GM18505 (cell line): ENCODE measurements around the gene TRAF1.
A peak's percentile ranks its signal among the peaks of the same experiment; 100 is the strongest.

Experiments used
- ATAC-seq: cut with Tn5 transposase; IDR thresholded peaks from one replicate; pipeline ENCODE4 v1.9.1; 2021; ENCODE audit not compliant: unreplicated experiment
- POLR2A ChIP-seq: IDR thresholded peaks from 4 replicates; pipeline ENCODE4 v1.6.1; 2011; ENCODE audit warnings: borderline replicate concordance; ENCODE audit not compliant: insufficient read depth, insufficient read length; ENCODE audit errors: extremely low read depth

The TRAF1 gene

GRCh38 chr9:120949290-120949689 lies 22.7 kb upstream of the TRAF1 start:
- TF ChIP-seq POLR2A, result no peak
- no peak for ATAC-seq

- TF ChIP-seq POLR2A, result no peak
- ATAC-seq, result no peak
These were observed 22.2 kb upstream of the TRAF1 start for GRCh38 chr9:120948824-120949223.

DNA sequence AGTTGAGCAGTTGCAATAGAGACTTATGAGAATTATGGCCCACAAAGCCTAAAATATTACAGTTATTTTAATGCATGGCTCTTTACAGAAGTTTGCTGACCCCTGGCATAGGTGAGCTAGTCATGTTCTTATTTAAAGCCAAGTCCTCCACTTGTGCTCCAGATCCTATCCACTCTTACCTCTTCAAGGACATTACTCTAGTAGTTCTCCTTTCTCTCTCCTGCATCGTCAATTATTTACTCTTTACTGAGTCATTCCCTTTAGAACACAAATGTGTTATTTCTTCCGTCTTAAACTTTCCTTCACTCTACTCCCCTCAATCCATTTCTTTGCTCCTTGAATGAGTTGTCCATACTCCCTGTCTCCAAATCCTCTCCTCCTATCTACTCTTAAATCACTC lies 20.6 kb upstream of the TRAF1 start:
- no peak for TF ChIP-seq POLR2A
- ATAC-seq, result no peak

DNA sequence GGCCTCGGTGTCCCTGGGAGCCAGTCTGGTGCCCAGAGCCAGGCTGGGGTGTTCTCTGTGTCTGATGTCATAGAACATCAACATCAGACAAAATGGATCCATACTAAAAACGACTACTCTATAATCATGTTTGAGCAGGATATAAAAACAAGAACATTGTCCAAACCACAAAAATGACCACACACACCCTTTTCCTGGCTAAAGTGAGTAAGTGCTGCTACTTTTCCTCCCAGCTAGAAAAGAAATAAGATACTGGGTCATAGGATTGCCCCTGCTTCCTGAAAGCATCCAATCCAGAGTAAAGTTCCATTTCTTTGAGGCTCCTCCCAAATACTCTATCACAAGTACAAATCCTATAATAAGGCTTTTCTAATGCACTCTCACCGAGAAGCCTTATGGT lies 19.7 kb upstream of the TRAF1 start:
- ATAC-seq, result no peak
- TF ChIP-seq POLR2A, result no peak

DNA sequence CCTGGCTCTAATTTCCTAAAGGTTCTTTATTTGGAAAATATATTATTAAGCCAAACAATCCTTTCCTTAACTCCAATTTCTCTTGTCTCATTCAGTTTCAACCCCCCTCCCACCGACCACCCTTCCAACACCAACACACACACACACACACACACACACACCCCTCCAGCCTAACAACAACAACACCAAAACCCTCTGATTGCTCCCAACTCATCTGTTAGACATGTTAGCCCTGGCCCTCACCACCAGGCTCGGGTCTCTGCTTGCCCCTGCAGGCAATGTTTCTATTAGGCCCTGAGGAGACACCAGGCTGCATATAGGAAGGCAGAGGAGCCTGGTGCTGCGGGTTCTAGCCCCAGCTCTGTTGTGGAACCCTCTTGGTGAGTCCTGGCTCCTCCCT lies 18.4 kb upstream of the TRAF1 start:
- no peak for TF ChIP-seq POLR2A
- ATAC-seq, result no peak

GRCh38 chr9:120944434-120944843 lies 17.8 kb upstream of the TRAF1 start:
- peak; percentile 97 for ATAC-seq
- no peak for TF ChIP-seq POLR2A

- no peak for TF ChIP-seq POLR2A
- no peak for ATAC-seq
These were observed 15.8 kb upstream of the TRAF1 start for GRCh38 chr9:120942186-120943001.

- no peak for ATAC-seq
- no peak for TF ChIP-seq POLR2A
These were observed 14.6 kb upstream of the TRAF1 start for GRCh38 chr9:120941046-120941770.

GRCh38 chr9:120940573-120940972 lies 14.0 kb upstream of the TRAF1 start:
- no peak for ATAC-seq
- no peak for TF ChIP-seq POLR2A

DNA sequence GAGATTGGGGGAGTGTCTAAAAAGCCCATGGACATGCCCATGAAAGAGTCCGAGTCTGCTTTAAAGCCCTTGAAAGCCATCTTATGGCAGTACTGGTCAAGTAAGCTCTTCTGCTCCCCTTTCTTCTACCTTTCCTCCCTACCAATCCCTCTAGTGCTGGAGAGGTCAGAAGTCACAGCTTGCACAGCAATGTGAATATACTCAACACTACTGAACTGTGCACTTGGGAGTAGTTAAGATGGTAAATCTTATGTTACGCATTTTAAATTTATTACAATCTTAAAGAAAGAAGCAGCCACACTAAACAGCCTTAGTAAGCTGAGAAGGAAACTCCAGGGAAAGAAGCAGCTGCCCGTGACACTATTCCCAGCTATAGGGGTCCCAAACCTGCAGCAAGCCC lies 12.3 kb upstream of the TRAF1 start:
- no peak for ATAC-seq
- no peak for TF ChIP-seq POLR2A

DNA sequence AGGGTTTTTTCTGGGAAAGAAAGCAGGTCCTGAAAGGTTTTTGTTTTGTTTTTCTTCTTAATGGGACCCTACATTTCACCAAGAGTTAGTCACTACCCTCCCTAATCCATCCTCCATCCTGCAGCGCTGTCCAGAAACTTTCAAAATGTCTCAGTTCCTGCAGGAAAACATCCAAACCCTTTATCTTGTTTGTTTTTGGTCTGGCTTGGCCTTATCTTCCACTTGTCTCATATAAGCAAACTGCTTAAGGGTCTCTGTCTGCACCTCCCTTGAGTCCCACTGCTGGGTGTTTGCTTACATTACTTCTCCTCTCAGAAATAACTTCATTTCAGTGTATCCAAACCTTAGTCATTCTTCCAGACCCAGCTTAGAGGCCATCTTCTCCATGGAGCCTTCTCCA lies 11.0 kb upstream of the TRAF1 start:
- ATAC-seq, result no peak
- TF ChIP-seq POLR2A, result no peak

DNA sequence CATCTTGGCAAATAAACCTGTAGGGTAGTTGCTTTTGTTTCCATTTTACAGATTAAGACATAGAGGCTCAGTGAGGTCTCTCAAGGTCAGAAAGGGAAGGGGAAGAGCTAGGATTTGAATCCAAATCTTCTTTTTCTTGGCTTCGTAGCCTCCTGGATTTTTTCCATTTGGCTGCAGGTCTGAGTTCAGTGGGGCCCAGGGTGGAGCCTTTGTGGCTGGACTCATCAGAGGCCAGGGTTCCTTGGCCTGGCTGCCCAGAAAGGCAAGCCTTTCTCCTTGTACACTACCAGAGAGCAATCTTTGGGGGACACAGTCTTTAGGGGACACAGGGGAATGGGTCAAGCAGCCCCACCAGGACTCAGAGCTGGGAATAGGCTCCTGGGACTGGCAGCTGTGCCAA lies 10.5 kb upstream of the TRAF1 start:
- no peak for TF ChIP-seq POLR2A
- no peak for ATAC-seq

- TF ChIP-seq POLR2A, result no peak
- no peak for ATAC-seq
These were observed 10.1 kb upstream of the TRAF1 start for GRCh38 chr9:120936764-120937122.
